Measurements from ENCODE around the gene C22orf39. TPM values are rescaled to one million over a fixed set of nuclear protein-coding genes. Genes with fewer than 3 reads are reported as not detected.

C22orf39 gene
- total RNA-seq, 1 experiment from 2014 or later = 19.3 TPM

GRCh38 chr22:19405652-19406051 lies 41.9 kb downstream of the C22orf39 start:
- Histone ChIP-seq H4K8ac (replicated peaks; ENCODE audit: insufficient read length, low read depth, low read length) (no peak overlapping the region), H3K23me2 (ENCODE audit: insufficient read length, low read depth, low read length, poor library complexity, severe bottlenecking) (no peaks in the 10 kb centered on the region), H3K56ac (ENCODE audit: insufficient read length, low read depth, low read length) (no peak overlapping the region), H3K27ac (ENCODE audit: insufficient read length, low read depth, low read length) (no peak overlapping the region), H3K9me3 (ENCODE audit: control insufficient read depth, low read depth, low read length) (no peaks in the 10 kb centered on the region), H2BK20ac (ENCODE audit: low read depth, low read length, poor library complexity, severe bottlenecking) (no peak overlapping the region), H3K9ac (ENCODE audit: extremely low read depth, insufficient read length, low read length) (no peak overlapping the region), H3K79me1 (ENCODE audit: insufficient read depth, low read depth, low read length, poor library complexity, severe bottlenecking) (no peaks in the 10 kb centered on the region), H3K27me3 (ENCODE audit: insufficient read depth, low read length) (no peaks in the 10 kb centered on the region), H3K18ac (ENCODE audit: insufficient read length, low read depth, low read length) (no peak overlapping the region), H3K23ac (ENCODE audit: insufficient read length, low read depth, low read length) (no peak overlapping the region), H2BK5ac (ENCODE audit: insufficient read length, low read length) (no peak overlapping the region), H2AK5ac (ENCODE audit: insufficient read length, low read length) (no peak overlapping the region), H4K91ac (ENCODE audit: insufficient read length, low read depth, low read length) (no peak overlapping the region), H3K4me2 (ENCODE audit: insufficient read depth, insufficient read length, low read length) (no peak overlapping the region), H3K4me1 (ENCODE audit: insufficient read depth, low read length) (no peaks in the 10 kb centered on the region), H3K4ac (ENCODE audit: low read depth, low read length) (no peak overlapping the region), H2BK12ac (ENCODE audit: insufficient read length, low read depth, low read length) (no peak overlapping the region), H2BK120ac (ENCODE audit: low read depth, low read length, poor library complexity, severe bottlenecking) (no peak overlapping the region), H3K14ac (ENCODE audit: insufficient read depth, low read length) (no peak overlapping the region), H3T11ph (ENCODE audit: low read length) (no peak overlapping the region), H3K79me2 (ENCODE audit: insufficient read depth, low read length) (no peaks in the 10 kb centered on the region), H2BK15ac (ENCODE audit: low read depth, low read length) (no peak overlapping the region), H4K5ac (ENCODE audit: insufficient read length, low read depth, low read length) (no peak overlapping the region), H4K20me1 (ENCODE audit: control insufficient read depth, insufficient read depth, insufficient read length) (no peaks in the 10 kb centered on the region), H2AFZ (ENCODE audit: low read length) (no peak overlapping the region)
- no peak for TF ChIP-seq CTCF (conservative IDR thresholded peaks at IDR 0.05)
- peaks cover 37 to 79% (median 51%) of the 10 kb centered on the region in 3 experiments; a peak in 6 of 7 replicates for H3K36me3 Mint-ChIP-seq (ENCODE audit: insufficient read depth in 1 of 3, low read depth in 3 of 3)
- H3K27me3 Mint-ChIP-seq (ENCODE audit: low read depth) = no peaks in the 10 kb centered on the region; the same call in 1 of the 2 replicates
- no peaks in the 10 kb centered on the region for H3K9me3 Mint-ChIP-seq
- no CpG with 5 or more reads among the region's 8 CpGs for WGBS (ENCODE audit: extremely low coverage, insufficient read length, low lambda C conversion rate)
- H3K4me3 Mint-ChIP-seq = no peak overlapping the region
- no peak for DNase-seq
- no peak overlapping the region for H3K27ac Mint-ChIP-seq
- no peaks in the 10 kb centered on the region for H3K4me1 Mint-ChIP-seq

Measured in H9 (cell line).